Vagina (tissue), 2 donors: ENCODE measurements around the gene RGS19.

Experiments
- POLR2A ChIP-seq, 2 donors: fragments of 450-650 bp; IDR thresholded peaks; one replicate each; pipeline ENCODE4 v1.6.1; 2017; ENCODE audit warnings: antibody characterized with exemption in 2 of 2, mild to moderate bottlenecking in 2 of 2, moderate library complexity in 2 of 2
- POLR2AphosphoS5 ChIP-seq, 2 donors: sonication (generic); formaldehyde crosslinking; IDR thresholded peaks; one replicate each; pipeline ENCODE4 v1.9.0; 2017; ENCODE audit warnings: antibody characterized with exemption in 2 of 2, mild to moderate bottlenecking in 2 of 2, low read depth in 1 of 2; ENCODE audit not compliant: insufficient read depth in 1 of 2
- TF ChIP-seq, protein P1 (sequence below), 3 experiments: fragments of 450-650 bp in 2 of 3; fragments of 200-600 bp in 1 of 3; sonication (generic) in 1 of 3; IDR thresholded peaks; one replicate each; pipeline ENCODE4 v1.5.1; 2017 to 2019; ENCODE audit warnings: antibody characterized with exemption in 3 of 3, mild to moderate bottlenecking in 2 of 3, moderate library complexity in 2 of 3

GRCh38 chr20:64116016-64116415, 36.7 kb upstream of the RGS19 start:
- TF ChIP-seq, protein P1, sequence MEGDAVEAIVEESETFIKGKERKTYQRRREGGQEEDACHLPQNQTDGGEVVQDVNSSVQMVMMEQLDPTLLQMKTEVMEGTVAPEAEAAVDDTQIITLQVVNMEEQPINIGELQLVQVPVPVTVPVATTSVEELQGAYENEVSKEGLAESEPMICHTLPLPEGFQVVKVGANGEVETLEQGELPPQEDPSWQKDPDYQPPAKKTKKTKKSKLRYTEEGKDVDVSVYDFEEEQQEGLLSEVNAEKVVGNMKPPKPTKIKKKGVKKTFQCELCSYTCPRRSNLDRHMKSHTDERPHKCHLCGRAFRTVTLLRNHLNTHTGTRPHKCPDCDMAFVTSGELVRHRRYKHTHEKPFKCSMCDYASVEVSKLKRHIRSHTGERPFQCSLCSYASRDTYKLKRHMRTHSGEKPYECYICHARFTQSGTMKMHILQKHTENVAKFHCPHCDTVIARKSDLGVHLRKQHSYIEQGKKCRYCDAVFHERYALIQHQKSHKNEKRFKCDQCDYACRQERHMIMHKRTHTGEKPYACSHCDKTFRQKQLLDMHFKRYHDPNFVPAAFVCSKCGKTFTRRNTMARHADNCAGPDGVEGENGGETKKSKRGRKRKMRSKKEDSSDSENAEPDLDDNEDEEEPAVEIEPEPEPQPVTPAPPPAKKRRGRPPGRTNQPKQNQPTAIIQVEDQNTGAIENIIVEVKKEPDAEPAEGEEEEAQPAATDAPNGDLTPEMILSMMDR (IDR thresholded peaks at IDR 0.05), result no peak
- no peak for TF ChIP-seq POLR2AphosphoS5 (IDR thresholded peaks at IDR 0.05; ENCODE audit: insufficient read depth in 1 of 2, low read depth in 1 of 2)
- TF ChIP-seq POLR2A (IDR thresholded peaks at IDR 0.05), result no peak
